Measurements from ENCODE around the gene LOC101059915.
"Not testable (repeated sequence)": the region's sequence is repeated elsewhere in the genome, so short reads cannot be mapped to it uniquely, and the experiment has no call there.

GRCh38 chrX:71676068-71676795 lies 8.9 kb downstream of the LOC101059915 start:
- not testable (repeated sequence) for TF ChIP-seq EZH2 (IDR thresholded peaks at IDR 0.05; ENCODE audit: borderline replicate concordance, insufficient read depth, low read length, poor library complexity, severe bottlenecking); POLR2AphosphoS5 (IDR thresholded peaks at IDR 0.05); REST (IDR thresholded peaks at IDR 0.05; ENCODE audit: borderline replicate concordance); CTCF (IDR thresholded peaks at IDR 0.05; ENCODE audit: poor library complexity, severe bottlenecking); EP300 (conservative IDR thresholded peaks at IDR 0.05; ENCODE audit: poor library complexity, severe bottlenecking); TAF1 (IDR thresholded peaks at IDR 0.05; ENCODE audit: low read depth); SMC3 (conservative IDR thresholded peaks at IDR 0.05; ENCODE audit: poor library complexity); RAD21 (conservative IDR thresholded peaks at IDR 0.05)

All from neural cell (in vitro differentiated cells).